GM18502 (cell line): Measurements from ENCODE around the gene TST.

Source experiments
- ATAC-seq: cut with Tn5 transposase; IDR thresholded peaks from one replicate; pipeline ENCODE4 v1.9.1; 2021; ENCODE audit warnings: mild to moderate bottlenecking; ENCODE audit not compliant: unreplicated experiment, poor library complexity

Gene TST

DNA sequence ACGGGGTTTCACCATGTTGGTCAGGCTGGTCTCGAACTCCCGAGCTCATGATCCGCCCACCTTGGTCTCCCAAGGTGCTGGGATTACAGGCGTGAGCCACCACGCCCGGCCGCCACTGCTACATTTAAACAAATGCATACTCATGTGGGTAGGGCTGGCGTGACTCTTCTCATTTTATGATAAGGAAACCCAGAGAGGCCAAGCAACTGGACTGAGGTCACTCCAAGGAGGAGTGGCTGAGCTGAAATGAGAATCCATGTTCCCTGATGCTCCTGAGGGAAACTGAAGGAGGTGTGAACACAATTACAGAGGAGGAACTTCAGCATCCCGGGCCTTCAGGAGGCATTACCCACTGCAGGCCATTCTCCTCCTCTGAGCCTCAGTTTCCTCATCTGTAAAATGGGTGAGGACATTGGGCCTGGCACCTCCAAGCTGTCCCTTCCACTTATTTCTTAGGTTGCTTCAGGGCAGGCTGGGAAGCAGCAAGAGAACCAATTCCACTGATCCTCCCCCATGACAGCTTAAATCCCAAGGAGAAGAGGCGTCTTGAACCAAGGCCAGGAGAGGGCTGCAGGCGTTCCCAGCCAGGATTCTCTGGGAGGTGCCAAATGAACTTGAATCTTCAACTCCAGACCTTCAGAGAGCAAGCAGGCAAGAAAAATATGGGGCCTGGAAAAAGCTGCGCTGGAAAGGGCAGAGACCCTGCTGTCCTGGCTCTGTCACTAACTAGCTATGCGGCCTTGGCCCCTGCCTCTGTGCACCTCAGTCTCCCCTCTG, 2.9 kb downstream of the TST start:
- no peak for ATAC-seq

GRCh38 chr22:37015587-37015878, 3.7 kb downstream of the TST start:
- no peak for ATAC-seq

DNA sequence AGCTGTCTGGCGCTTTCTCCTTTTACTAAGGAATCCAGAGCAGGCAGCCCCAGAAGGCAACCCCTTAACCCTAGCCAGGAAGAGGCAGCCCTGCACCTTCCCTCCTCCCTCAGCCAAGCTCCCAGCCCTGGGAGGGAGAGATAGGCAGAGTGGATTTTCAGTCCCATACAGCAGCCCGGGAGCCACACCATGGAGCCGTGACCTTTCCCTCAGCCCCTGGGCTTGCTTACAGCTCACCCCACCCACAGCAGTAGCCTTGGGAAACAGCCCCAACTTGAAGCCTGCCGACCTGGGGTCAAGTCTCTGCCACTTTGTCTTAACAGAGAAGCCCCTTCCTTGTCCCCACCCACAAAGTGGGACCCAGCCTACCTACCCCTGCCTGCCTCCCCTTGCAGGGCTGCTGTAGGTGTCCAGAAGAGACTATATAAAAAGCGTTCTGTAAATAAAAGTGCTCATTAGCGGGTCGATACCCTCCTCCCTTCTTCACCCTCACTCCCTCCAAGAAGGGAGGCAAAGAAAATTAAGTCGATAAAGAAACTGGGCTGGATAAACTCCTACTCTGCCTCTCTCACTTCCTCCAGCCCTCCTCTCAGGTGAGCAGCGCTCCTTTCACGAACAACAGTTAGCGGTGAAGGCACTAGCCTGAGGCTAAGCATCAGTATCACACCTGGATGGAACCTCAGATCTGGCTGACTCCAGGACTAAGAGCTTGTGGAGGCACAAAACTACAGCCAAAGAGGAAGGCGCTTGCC, 4.2 kb downstream of the TST start:
- ATAC-seq: no peak

- ATAC-seq: no peak
Measured at GRCh38 chr22:37014415-37014806, 4.8 kb downstream of the TST start.

DNA sequence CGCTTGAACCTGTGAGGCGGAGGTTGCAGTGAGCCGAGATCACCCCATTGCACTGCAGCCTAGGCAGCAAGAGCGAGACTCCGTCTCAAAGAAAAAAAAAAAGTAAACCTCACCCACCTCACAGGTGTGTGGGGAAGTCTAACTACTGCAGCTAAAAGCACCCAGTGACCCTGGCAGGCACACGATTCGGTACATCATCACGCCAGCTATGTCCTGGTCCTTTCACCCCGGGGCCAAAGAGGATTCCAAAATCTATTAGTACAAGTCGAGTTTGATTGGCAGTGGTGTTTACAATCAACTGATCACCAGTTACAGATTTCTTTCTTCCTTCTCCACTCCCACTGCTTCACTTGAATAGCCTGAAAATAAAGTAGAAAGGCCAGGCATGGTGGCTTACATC, 6.3 kb downstream of the TST start:
- no peak for ATAC-seq

- ATAC-seq: no peak
Measured at GRCh38 chr22:37012262-37012904, 6.9 kb downstream of the TST start.

GRCh38 chr22:37011472-37011871, 7.8 kb downstream of the TST start:
- ATAC-seq: no peak

DNA sequence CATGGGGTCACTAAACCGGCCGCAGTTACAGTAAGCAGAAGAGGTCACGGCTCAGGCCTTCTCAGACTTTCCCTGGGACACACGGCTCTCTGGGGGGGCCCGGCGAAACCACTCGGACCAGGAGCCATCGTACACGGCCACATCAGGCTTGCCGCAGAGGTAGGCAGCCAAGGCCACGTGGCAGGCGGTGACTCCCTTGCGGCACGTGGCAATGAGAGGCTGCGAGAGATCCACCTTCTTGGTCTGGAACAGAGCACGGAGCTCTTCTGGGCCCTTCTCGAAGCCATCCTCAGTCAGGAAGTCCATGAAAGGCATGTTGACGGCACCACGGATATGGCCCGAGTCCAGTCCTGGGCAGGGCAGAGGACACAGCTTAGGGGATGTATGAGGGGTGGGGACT, 8.3 kb downstream of the TST start:
- ATAC-seq: no peak

GRCh38 chr22:37010174-37010573, 9.1 kb downstream of the TST start:
- no peak for ATAC-seq

DNA sequence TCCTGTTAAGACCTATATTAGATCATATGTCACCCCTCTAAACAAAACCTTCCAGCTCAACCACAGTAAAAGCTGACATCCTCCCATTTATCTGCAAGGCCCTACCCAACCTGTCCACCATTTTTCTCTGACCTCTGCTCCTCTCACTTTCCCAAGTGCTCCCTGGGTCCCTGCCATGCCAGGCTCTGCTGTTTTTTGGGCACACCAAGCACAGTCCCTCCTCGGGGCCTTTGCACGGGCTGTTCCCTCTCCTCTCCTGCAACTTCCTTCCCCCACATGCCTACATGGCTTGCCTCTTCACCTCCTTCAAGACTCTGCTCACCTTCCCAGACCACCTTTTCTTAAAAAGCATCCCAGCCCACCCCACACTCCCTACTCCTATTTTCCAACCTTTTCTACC, 9.8 kb downstream of the TST start:
- ATAC-seq: no peak

DNA sequence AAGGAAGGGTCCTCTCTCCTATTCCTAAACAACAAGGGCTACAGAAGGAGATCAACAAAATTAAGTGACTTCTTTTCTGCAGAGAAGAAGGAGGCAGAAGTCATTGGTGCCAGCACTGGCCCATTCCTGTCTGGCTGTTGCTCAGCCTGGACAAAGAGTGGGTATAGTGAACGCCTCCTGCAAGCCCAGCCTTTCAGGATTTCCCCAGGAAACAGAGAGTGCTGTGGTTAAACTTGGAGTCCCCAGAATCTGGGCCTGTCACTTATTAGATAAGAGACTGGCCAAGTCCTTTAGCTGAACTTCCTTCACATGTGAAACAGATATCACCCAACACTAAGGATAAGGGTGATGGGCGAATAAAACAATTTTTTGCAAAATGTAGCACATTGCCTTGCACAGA, 10.9 kb downstream of the TST start:
- ATAC-seq: no peak

DNA sequence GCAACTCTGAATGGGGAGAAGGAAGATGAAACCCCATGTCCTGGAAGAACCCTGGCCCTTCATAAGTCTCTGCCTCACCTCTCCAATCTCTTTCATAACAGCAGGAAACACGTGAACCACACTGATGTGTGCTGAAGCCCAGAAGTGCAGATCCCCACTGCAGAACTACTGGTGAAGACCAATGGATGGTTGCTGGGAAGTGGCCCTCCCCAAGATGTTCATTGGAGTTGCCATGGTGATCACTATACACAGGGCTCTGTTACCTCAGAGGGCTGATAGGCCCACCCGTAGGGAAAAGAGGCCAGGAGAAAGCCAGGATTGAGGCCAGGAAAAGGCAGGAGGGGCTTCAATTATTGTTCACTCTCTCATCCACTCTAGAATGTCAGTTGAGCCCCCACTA, 11.6 kb downstream of the TST start:
- ATAC-seq: no peak

GRCh38 chr22:37002633-37003032, 16.6 kb downstream of the TST start:
- no peak for ATAC-seq

DNA sequence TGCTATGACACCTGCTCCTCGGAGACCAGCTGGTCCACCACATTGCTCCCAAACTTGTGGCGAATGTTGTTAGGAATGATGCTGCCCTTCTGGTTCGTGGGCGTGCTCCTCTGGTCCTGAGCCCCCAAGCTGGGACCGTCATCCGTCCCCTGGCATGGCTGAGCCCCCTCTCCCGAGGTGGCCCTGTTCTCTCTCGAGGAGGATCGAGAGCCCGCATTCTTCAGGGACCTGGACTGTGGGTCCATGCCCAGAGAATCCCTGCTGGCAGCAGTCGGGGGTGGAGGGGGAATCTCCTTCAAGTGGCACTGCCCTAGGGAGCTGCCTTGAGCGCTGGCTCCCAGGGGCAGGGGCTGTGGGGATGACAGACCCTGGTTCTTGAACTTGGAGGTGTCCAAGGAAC, 17.4 kb downstream of the TST start:
- ATAC-seq: no peak

- no peak for ATAC-seq
Measured at GRCh38 chr22:37000676-37001534, 18.3 kb downstream of the TST start.

DNA sequence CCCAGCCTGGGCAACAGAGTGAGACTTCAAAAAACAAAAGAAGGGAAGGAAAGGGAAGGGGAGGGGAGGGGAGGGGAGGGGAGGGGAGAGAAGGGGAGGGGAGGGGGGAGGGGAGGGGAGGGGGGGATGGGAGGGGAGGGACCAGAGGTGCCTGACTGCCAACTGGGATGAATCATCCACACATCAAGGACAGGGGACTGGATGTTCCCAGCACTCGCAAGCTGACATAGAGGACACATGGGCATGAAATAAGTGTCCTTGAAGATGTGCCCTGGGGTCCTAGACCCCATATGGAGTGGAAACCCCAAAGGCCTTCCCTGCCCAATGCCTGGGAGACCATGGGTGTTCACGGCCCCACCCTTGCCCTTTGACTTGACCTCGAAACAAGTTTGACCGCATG, 19.8 kb downstream of the TST start:
- no peak for ATAC-seq

DNA sequence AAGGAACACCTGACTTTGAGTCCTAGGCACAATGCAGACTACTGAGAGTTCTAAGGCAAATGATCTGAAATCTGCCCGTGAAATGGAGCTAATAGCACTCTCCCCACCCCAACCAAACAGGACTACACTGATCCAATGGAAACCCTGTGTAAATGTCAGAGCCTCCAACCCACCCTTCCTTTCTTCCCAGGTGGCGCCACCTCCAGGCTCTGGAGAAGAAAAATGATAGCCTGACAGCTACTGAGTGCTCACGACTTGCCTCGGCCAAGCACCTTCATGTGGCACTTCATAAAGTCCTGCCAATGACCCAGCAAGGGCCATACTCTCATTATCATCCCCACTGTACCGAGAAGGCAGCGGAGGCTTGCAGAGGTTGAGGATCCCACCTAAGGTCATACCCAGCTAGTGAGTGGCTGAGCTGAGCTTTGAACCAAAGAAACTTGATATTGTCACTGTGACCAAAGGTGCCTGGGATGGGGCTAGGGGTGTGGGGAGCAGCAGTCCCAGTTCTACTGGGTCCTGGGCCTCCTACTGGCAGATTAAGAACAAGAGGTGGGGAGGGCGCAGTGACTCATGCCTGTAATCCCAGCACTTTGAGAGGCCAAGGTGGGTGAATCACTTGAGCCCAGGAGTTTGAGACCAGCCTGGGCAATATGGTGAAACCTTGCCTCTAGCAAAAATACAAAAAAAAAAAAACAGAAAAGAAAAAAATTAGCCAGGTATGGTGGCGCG, 20.5 kb downstream of the TST start:
- ATAC-seq: no peak

DNA sequence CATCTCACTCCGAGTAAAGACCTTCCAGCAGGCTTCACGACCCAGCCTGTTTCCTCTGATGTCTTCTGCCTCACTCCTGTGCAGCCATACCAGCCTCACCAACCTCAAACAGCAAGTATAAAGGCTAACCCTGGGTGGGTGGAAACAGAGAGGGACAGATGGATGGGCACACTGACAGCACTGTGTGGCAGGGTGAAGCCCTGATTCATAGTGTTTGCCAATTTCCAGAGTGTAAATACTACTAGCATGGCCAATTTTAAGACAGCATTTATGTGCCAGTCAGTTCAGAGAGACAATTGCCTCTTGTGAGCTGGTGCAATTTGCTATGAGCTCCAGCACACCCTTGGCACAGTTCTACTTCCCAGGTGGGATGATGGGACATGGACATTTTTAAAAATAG, 21.5 kb downstream of the TST start:
- ATAC-seq: no peak

GRCh38 chr22:36991206-36991605, 28.0 kb downstream of the TST start:
- ATAC-seq: no peak

DNA sequence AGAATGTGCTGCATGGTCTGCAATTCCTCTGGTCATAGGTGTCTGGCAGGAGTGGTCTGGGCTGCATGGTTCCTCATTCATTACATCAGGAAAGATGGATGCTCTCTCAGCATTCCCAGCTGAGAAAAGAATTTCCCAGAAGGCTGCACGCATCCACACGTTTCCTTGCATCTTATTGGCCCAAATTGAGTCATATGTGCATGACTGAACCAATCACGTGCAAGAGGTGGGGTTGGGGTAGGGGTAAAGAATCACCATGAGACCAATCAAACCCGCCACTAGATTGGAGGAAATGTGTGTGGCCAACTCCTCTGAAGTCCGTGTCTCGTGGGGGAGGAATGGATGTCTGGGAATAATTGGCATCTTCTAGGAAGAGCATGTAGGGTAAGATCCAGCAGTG, 28.8 kb downstream of the TST start:
- no peak for ATAC-seq
